Measurements from ENCODE around the gene PKIB. TPM values are rescaled to one million over a fixed set of nuclear protein-coding genes. Genes with fewer than 3 reads are reported as not detected.

The PKIB gene
- polyA plus RNA-seq, 2 of the 4 experiments (the other 2 are of a cell fraction), result 0.37 to 1.5 TPM

DNA sequence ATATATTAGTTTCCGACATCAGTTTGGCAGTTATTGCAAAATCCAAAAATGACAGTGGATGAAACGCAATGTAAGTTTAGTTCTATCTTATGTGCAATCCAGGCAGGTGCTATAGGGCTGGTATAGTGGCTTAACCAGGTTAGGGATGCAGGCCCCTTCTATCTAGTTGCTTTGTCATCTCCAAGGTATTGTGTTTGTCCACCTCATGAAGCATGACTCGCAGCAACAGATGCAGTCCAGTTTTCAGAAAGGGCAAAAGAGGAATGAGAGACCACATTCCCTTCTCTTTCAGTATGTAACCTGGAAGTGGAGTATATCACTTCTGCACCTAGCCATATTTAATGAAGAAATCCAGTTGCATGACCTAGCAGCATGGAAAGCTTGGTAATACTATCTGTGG, 59.7 kb downstream of the PKIB start:
- FAIRE-seq, result no peak
- TF ChIP-seq BCL3 (IDR thresholded peaks at IDR 0.05) (no peak), HES2 (IDR thresholded peaks at IDR 0.05) (no peak), KDM1A (IDR thresholded peaks at IDR 0.05; ENCODE audit: low read depth) (no peak), NR3C1 (IDR thresholded peaks at IDR 0.05) (no peak), CBX8 (IDR thresholded peaks at IDR 0.05) (no peak), HOXB5 (CRISPR knock-in tag; IDR thresholded peaks at IDR 0.05) (no peak), RARB (CRISPR knock-in tag; IDR thresholded peaks at IDR 0.05) (no peak), EHMT2 (IDR thresholded peaks at IDR 0.05; ENCODE audit: low read depth) (no peak), MAX (IDR thresholded peaks at IDR 0.05) (no peak), RAD21 (conservative IDR thresholded peaks at IDR 0.05 in 1 of 2, IDR thresholded peaks at IDR 0.05 in 1 of 2) (no peak), SMC3 (IDR thresholded peaks at IDR 0.05) (no peak), FOSB (CRISPR knock-in tag; IDR thresholded peaks at IDR 0.05) (no peak), CHD4 (IDR thresholded peaks at IDR 0.05; ENCODE audit: borderline replicate concordance) (no peak)
- TF ChIP-seq, protein P1, sequence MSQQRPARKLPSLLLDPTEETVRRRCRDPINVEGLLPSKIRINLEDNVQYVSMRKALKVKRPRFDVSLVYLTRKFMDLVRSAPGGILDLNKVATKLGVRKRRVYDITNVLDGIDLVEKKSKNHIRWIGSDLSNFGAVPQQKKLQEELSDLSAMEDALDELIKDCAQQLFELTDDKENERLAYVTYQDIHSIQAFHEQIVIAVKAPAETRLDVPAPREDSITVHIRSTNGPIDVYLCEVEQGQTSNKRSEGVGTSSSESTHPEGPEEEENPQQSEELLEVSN (IDR thresholded peaks at IDR 0.05; ENCODE audit: borderline replicate concordance, low read depth), result no peak
- TF ChIP-seq, protein P2, sequence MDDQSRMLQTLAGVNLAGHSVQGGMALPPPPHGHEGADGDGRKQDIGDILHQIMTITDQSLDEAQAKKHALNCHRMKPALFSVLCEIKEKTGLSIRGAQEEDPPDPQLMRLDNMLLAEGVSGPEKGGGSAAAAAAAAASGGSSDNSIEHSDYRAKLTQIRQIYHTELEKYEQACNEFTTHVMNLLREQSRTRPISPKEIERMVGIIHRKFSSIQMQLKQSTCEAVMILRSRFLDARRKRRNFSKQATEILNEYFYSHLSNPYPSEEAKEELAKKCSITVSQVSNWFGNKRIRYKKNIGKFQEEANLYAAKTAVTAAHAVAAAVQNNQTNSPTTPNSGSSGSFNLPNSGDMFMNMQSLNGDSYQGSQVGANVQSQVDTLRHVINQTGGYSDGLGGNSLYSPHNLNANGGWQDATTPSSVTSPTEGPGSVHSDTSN (IDR thresholded peaks at IDR 0.05), result no peak
- TF ChIP-seq, protein P3, sequence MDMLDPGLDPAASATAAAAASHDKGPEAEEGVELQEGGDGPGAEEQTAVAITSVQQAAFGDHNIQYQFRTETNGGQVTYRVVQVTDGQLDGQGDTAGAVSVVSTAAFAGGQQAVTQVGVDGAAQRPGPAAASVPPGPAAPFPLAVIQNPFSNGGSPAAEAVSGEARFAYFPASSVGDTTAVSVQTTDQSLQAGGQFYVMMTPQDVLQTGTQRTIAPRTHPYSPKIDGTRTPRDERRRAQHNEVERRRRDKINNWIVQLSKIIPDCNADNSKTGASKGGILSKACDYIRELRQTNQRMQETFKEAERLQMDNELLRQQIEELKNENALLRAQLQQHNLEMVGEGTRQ (IDR thresholded peaks at IDR 0.05), result no peak
- TF ChIP-seq, protein P4, sequence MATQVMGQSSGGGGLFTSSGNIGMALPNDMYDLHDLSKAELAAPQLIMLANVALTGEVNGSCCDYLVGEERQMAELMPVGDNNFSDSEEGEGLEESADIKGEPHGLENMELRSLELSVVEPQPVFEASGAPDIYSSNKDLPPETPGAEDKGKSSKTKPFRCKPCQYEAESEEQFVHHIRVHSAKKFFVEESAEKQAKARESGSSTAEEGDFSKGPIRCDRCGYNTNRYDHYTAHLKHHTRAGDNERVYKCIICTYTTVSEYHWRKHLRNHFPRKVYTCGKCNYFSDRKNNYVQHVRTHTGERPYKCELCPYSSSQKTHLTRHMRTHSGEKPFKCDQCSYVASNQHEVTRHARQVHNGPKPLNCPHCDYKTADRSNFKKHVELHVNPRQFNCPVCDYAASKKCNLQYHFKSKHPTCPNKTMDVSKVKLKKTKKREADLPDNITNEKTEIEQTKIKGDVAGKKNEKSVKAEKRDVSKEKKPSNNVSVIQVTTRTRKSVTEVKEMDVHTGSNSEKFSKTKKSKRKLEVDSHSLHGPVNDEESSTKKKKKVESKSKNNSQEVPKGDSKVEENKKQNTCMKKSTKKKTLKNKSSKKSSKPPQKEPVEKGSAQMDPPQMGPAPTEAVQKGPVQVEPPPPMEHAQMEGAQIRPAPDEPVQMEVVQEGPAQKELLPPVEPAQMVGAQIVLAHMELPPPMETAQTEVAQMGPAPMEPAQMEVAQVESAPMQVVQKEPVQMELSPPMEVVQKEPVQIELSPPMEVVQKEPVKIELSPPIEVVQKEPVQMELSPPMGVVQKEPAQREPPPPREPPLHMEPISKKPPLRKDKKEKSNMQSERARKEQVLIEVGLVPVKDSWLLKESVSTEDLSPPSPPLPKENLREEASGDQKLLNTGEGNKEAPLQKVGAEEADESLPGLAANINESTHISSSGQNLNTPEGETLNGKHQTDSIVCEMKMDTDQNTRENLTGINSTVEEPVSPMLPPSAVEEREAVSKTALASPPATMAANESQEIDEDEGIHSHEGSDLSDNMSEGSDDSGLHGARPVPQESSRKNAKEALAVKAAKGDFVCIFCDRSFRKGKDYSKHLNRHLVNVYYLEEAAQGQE (IDR thresholded peaks at IDR 0.05), result no peak
- H3K9me3 ChIP-seq, result no peaks in the 10 kb centered on the region
- H3K4me3 ChIP-seq, result no peak overlapping the region
- POLR2A ChIA-PET, result no interaction called here
- no peak overlapping the region for H3K27ac ChIP-seq
- ATAC-seq, result no peak
- CTCF ChIA-PET, result no interaction called here
- H3K4me1 ChIP-seq, result no peaks in the 10 kb centered on the region
- WGBS (ENCODE audit: missing lambda C conversion rate), result 52% methylated on average over 3 of the region's 3 CpGs
- no peak overlapping the region for H3K4me2 ChIP-seq
- DNase-seq (ENCODE audit: low read depth in 1 of 2, low spot score in 1 of 2), result no peak

DNA sequence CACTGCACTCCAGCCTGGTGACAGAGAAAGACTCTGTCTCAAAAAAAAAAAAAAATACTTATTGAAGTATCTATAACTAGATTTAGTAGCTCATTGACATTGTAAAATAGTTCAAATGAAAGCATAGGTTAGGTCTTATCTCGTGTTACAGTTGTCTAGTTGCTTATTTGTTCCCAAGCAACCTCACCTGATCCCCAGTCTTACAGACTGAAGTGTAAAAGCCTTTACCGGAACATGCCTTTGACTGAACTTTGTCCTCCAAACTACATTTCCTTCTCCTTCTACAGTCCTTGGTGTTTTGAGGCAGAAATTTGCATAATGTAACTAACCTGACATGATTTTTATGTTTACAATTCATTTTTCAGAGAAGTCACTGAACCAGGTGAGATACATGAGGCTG, 61.0 kb downstream of the PKIB start:
- 47% methylated on average over 2 of the region's 2 CpGs for WGBS (ENCODE audit: missing lambda C conversion rate)
- DNase-seq (ENCODE audit: low read depth in 1 of 2, low spot score in 1 of 2), result no peak
- no peak overlapping the region for H3K4me3 ChIP-seq
- TF ChIP-seq POLR2AphosphoS2 (conservative IDR thresholded peaks at IDR 0.05; ENCODE audit: low read length) (no peak), NFE2L2 (conservative IDR thresholded peaks at IDR 0.05; ENCODE audit: low read length) (no peak), FOXS1 (CRISPR knock-in tag; IDR thresholded peaks at IDR 0.05) (no peak), EP300 (IDR thresholded peaks at IDR 0.05) (no peak)
- TF ChIP-seq, protein P5, sequence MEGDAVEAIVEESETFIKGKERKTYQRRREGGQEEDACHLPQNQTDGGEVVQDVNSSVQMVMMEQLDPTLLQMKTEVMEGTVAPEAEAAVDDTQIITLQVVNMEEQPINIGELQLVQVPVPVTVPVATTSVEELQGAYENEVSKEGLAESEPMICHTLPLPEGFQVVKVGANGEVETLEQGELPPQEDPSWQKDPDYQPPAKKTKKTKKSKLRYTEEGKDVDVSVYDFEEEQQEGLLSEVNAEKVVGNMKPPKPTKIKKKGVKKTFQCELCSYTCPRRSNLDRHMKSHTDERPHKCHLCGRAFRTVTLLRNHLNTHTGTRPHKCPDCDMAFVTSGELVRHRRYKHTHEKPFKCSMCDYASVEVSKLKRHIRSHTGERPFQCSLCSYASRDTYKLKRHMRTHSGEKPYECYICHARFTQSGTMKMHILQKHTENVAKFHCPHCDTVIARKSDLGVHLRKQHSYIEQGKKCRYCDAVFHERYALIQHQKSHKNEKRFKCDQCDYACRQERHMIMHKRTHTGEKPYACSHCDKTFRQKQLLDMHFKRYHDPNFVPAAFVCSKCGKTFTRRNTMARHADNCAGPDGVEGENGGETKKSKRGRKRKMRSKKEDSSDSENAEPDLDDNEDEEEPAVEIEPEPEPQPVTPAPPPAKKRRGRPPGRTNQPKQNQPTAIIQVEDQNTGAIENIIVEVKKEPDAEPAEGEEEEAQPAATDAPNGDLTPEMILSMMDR (IDR thresholded peaks at IDR 0.05), result no peak
- ChIA-PET POLR2A (no interaction called here), CTCF (interaction anchor here (0.6 kb wide), 1 partner anchor 109 kb away, joined by 3 read pairs; no protein-coding TSS in a partner anchor)
- H3K4me2 ChIP-seq, result no peak overlapping the region
- no peak for FAIRE-seq
- H3K4me1 ChIP-seq, result no peaks in the 10 kb centered on the region
- no peaks in the 10 kb centered on the region for H3K9me3 ChIP-seq
- no peak for ATAC-seq
- no peak overlapping the region for H3K27ac ChIP-seq

All from A549 (cell line).